Endometrium (tissue), 2 donors: ENCODE measurements around the gene KANTR.
"Not testable (repeated sequence)": the region's sequence is repeated elsewhere in the genome, so short reads cannot be mapped to it uniquely, and the experiment has no call there.

ENCODE experiments used
- FAIRE-seq: peaks from 2 replicates; lab custom pipeline; 2012; peaks lifted over from hg19 to GRCh38; lab: Jason Lieb, UNC
- donor health status: control.
- donor health status: control.

KANTR gene

DNA sequence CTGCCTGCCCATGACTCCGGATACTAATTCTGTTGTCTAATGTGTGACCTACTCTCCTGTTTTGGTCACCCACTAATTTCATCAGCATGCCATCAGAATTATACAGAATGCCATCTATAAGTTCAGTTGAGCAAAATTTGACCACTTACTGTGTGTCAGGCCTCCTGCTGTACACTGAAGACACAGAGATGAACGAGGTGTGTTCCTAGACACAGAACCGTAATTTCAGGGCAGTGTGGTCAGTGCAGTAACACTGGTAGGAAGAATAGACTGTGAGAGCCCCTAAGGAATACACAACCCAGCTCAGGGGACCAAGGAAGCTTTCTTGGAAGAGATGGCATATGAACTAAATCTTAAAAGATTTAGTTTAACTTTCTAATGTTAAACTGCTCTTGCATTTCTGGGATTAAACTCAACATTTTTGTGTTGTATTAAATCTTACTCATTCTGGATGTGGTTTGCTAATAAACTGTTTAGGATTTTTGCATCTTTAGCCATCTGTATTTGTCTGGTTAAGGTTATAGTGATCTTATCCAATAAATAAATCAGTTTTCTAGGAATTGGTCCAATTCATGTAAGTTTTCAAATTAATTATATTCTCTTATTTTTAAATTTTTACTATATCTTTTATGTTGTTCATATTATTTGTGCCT lies 34.3 kb downstream of the KANTR start:
- peak; percentile 83 for FAIRE-seq

DNA sequence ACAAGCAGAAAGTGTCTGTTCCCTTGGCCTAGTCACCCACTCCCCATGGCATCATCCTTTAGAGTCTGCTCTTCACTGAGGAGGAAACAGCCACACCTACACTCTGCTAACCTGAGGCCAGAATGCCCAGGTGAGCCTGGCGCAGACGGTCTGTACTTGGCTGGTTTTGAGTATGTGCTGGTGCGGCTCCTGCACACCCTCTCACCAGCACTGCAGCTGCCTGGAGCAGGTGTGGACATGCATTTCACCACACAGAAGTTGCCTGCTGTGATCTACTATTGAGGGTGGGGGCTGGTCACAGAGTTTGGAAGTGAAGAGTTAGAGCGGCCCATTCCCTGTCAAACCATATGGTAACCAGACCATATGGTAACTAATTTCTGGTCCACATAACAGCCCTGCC lies 39.5 kb downstream of the KANTR start:
- FAIRE-seq = no peak

DNA sequence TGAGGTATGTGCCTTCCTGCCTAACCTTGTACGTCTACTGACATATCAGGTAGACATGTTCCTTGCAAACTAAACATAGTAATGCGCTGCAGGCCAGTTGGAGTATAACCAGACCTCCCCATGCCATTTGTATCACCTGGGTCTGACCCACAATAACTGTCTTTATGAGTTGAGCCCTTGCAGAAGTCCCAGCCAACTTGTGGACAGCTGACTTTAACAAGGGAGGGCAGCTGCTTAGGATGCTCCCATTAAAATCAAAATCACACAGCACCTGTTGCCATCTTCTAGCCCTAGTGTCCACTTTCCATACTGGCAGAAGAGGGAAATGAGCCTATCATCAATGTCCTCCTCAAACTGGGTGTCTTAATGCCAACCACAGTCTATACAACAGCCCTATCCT lies 41.6 kb downstream of the KANTR start:
- no peak for FAIRE-seq

DNA sequence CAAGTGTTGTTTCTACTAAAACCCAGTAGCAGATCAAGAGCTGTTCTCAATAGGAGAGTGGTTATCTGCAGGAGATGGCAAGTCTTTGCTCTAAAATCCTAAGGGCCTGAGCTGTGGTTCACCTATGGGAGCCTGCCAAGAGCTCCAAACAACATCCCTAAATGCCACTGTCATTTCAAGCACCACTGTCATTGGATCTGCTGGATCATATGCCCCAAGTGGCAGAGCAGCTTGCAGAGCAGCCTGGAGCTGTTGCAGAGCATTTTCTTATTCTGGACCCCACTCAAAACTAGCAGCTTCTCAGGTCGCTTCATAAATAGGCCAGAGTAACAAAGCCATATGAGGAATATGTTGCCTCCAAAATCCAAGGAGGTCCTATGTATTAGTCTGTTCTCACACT lies 59.6 kb downstream of the KANTR start:
- FAIRE-seq = no peak

DNA sequence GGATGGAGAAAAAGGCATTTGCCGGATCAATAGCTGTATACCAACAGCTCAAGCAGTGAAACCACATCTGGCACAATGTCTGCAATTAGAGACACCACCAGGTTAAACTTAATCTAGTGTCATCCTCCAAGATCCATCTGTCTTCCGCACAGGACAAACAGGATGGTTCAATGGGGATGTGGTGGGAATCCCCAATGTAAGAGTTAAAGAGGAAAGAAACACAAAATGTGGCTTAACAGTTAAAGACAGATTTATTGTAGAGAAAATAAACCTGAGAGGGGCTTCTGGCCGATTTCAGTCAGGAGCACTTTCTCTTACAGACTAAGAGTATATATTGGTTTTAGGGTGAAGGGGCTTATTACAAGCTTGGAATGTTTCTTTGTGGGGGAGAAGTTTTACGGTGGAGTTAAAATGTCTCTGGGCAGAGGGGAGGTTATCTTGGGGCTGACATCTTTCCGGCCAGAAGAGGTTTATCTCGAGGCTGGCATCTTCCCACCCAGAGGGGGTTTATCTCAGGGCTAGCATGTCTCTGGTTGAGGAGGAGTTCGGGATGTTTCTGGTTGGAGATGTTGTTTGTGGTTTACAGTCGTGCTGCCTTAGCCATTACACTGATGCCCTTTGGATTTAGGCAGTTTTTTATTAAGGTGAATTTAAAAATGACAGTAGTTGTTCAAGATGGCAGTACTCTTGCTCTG lies 61.7 kb downstream of the KANTR start:
- no peak for FAIRE-seq

DNA sequence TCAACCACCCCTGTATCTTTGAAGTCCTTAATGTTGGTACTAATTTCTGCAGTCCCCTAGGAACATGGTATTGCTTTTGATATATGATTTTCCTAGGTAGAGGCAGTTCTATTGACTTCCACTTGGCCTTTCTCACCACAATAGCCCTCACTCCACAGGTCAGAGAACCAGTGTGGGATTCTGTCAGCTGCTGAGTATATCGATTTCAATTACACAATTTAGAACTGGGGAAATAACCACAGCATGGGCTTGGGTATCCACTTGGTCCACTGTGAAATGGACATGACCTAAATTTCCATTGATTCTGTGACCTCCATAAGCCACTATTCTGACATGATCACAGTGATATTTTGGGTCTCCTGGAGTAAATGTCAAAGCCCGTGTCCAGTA lies 62.3 kb downstream of the KANTR start:
- no peak for FAIRE-seq

DNA sequence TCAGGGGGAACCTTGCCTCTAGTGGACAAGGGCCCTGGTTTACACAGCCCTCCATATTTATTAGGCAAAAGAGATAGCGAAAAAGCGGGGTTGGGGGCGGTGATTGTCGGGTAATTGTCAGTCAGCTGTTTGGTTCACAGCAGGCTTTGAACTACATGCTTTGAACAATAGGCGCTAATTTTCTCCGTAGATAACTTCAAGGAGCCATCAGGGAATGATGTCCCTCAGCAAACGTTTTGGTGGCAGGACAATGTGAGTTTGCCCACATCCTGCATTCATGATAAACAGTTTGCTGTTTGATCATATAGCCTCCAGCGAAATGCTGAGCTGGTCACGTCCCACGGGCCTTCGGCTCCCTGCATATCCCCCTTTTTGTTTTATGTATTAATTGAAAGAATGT lies 65.2 kb downstream of the KANTR start:
- no peak for FAIRE-seq

DNA sequence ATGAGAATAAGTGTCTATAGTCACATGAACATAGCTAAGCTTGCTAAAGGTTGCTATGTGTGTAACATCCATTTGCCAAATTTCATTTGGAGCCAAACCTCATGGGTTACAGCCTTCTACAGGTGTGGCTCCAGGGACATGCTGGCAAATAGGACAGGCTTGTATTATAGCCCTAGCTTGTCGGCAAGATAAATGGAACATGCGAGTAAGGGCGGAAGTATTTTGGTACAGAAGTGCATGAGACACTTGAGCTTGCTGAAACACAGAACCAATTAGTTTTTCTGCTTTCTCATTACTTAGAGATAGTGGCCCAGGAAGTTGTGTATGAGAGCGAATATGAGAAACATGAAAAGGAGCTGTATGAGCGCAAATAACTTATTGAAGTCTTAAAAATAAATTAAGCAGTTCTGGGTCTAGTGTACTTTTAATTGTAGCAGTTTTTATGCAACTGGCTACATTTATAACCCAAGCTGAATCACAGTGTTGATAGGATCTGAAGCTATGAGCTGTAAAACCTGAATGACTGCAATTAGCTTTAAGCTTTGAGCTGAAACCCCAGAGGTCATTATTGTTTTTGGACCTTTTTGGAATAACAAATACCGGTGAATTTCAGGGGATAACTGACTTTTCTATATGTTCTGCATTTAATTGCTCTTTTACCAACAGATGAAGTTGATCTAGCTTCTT lies 66.5 kb downstream of the KANTR start:
- FAIRE-seq = no peak

DNA sequence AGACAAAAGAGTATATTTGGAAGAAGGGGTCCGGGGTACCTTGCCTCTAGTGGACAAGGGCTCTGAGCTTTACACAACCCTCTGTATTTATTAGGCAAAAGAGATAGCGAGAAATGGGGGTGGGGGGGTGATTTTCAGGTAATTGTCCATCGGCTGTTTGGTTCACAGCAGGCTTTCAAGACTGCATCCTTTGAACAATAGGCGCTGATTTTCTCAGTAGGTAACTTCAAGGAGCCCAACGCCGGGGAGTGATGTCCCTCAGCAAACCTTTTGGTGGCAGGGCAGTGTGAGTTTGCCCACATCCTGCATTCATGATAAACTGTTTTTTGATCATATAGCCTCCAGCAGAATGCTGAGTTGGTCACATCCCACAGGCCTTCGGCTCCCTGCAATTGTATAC lies 69.5 kb downstream of the KANTR start:
- FAIRE-seq = no peak

DNA sequence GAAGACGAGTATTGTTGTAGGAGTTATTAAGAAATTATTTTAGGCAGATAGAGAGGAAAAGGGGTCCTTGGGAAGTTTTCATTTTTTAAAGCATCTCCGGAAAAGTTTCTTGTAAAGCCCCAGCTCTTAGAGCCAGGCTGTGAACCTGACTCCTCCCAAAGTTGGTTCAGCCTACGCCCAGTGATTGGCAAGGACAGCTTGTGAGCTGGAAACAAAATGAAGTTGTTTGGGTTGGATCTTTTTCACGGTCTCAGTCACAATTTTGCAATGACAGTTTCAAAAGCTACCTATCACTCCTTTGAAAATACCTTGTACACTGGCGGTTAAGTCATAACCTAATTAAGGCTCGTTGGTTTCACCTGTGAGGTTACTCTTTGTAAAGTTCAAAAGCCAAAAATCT lies 70.6 kb downstream of the KANTR start:
- FAIRE-seq = not testable (repeated sequence)

DNA sequence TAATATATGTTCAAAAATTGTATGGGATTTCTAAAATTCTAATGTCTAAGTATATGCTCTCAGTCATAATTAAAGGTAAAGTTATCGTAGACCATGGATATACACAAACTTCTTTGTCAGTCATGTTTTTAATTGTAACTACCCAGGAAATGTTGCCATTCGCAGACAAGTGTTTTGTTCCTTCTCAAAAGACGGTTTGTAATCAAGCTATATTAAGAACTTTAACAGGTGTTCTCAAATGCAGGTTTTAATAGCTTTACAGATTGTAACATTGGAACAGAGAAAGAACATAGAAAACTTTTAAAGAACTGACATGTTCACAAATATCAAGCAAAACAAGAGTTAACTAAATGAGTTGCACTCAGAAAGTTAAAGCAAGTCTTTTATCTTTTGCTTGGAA lies 72.2 kb downstream of the KANTR start:
- no peak for FAIRE-seq

DNA sequence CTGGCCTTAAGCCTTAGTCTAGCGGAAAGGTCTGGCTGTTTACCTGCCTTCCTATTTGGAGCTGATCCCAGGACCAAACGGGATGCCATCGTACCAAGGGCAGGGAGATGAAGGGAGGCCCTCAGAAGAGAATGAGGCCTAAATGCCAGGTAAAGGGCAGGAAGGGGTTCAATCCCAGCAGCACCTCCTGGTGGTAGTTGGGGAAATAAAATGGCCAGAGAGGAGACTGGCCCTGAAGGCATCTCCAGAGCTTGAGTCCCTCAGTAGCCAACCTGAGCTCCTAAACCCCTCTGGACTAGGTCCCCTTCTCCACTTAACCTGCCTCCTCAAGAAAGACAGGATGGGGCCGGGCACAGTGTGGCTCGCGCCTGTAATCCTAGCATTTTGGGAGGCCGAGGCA lies 77.4 kb downstream of the KANTR start:
- no peak for FAIRE-seq
